ENCODE results near the gene CLEC16A. TPM values are rescaled to one million over a fixed set of nuclear protein-coding genes. Genes with fewer than 3 reads are reported as not detected.

CLEC16A gene
- total and polyA plus RNA-seq, 4 donors = 14.3 to 44.4 (median 26.4) TPM

- no peak overlapping the region for H3K27ac ChIP-seq (ENCODE audit: low read depth in 1 of 2, low read length in 1 of 2)
- H3K36me3 ChIP-seq (ENCODE audit: control insufficient read depth in 4 of 4, insufficient read depth in 4 of 4, low read length in 4 of 4) = peaks cover 0 to 29% (median 9%) of the 10 kb centered on the region in 4 donors
- ATAC-seq (ENCODE audit: insufficient read depth, low FRiP score) = no peak
These were observed 231.5 kb downstream of the CLEC16A start for GRCh38 chr16:11175787-11176341.

GRCh38 chr16:11177578-11178160 is 233.3 kb downstream of the CLEC16A start:
- 87 to 92% methylated on average over 6 of the region's 6 CpGs for WGBS, 2 donors
- Histone ChIP-seq H3K4me3 (no peak overlapping the region), H3K9ac (ENCODE audit: insufficient read depth in 1 of 2, low read length in 2 of 2) (no peak overlapping the region), H3K27me3 (ENCODE audit: control insufficient read depth in 3 of 3, insufficient read depth in 3 of 3, low read length in 2 of 3) (no peaks in the 10 kb centered on the region), H3K36me3 (ENCODE audit: control insufficient read depth in 4 of 4, insufficient read depth in 4 of 4, low read length in 4 of 4) (peaks cover 0 to 32% (median 6%) of the 10 kb centered on the region in 4 donors), H3K9me3 (ENCODE audit: control insufficient read depth in 4 of 4, insufficient read depth in 3 of 4, low read length in 3 of 4) (no peaks in the 10 kb centered on the region), H3K4me1 (ENCODE audit: control insufficient read depth in 5 of 5, insufficient read depth in 5 of 5, low read length in 5 of 5) (peaks cover 0 to 39% (median under 1%) of the 10 kb centered on the region in 5 donors), H3K27ac (ENCODE audit: low read depth in 1 of 2, low read length in 1 of 2) (no peak overlapping the region)
- DNase-seq (no peak), ATAC-seq (ENCODE audit: insufficient read depth, low FRiP score) (no peak)
- TF ChIP-seq, protein P1, sequence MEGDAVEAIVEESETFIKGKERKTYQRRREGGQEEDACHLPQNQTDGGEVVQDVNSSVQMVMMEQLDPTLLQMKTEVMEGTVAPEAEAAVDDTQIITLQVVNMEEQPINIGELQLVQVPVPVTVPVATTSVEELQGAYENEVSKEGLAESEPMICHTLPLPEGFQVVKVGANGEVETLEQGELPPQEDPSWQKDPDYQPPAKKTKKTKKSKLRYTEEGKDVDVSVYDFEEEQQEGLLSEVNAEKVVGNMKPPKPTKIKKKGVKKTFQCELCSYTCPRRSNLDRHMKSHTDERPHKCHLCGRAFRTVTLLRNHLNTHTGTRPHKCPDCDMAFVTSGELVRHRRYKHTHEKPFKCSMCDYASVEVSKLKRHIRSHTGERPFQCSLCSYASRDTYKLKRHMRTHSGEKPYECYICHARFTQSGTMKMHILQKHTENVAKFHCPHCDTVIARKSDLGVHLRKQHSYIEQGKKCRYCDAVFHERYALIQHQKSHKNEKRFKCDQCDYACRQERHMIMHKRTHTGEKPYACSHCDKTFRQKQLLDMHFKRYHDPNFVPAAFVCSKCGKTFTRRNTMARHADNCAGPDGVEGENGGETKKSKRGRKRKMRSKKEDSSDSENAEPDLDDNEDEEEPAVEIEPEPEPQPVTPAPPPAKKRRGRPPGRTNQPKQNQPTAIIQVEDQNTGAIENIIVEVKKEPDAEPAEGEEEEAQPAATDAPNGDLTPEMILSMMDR (IDR thresholded peaks at IDR 0.05; ENCODE audit: control extremely low read depth, extremely low read depth) = no peak

More at GRCh38 chr16:11175787-11176341, 231.5 kb downstream of the CLEC16A start:
- Histone ChIP-seq H3K4me3 (no peak overlapping the region), H3K9ac (ENCODE audit: insufficient read depth in 1 of 2, low read length in 2 of 2) (no peak overlapping the region), H3K9me3 (ENCODE audit: control insufficient read depth in 4 of 4, insufficient read depth in 3 of 4, low read length in 3 of 4) (no peaks in the 10 kb centered on the region), H3K27me3 (ENCODE audit: control insufficient read depth in 3 of 3, insufficient read depth in 3 of 3, low read length in 2 of 3) (no peaks in the 10 kb centered on the region), H3K4me1 (ENCODE audit: control insufficient read depth in 5 of 5, insufficient read depth in 5 of 5, low read length in 5 of 5) (peaks cover 0 to 32% (median 0%) of the 10 kb centered on the region in 5 donors)
- DNase-seq = peak in 2 of 3 donors; percentile 29 to 51
- WGBS, 2 donors = 91 to 92% methylated on average over 11 of the region's 11 CpGs
- TF ChIP-seq, protein P1 (IDR thresholded peaks at IDR 0.05; ENCODE audit: control extremely low read depth, extremely low read depth) = no peak

- no peak for ATAC-seq (ENCODE audit: insufficient read depth, low FRiP score)
- Histone ChIP-seq H3K27me3 (ENCODE audit: control insufficient read depth in 3 of 3, insufficient read depth in 3 of 3, low read length in 2 of 3) (no peaks in the 10 kb centered on the region), H3K27ac (ENCODE audit: low read depth in 1 of 2, low read length in 1 of 2) (no peak overlapping the region), H3K4me1 (ENCODE audit: control insufficient read depth in 5 of 5, insufficient read depth in 5 of 5, low read length in 5 of 5) (peaks cover 0 to 39% (median 4%) of the 10 kb centered on the region in 5 donors), H3K4me3 (no peak overlapping the region), H3K9me3 (ENCODE audit: control insufficient read depth in 4 of 4, insufficient read depth in 3 of 4, low read length in 3 of 4) (no peaks in the 10 kb centered on the region), H3K9ac (ENCODE audit: insufficient read depth in 1 of 2, low read length in 2 of 2) (no peak overlapping the region), H3K36me3 (ENCODE audit: control insufficient read depth in 4 of 4, insufficient read depth in 4 of 4, low read length in 4 of 4) (peaks cover 0 to 26% (median 6%) of the 10 kb centered on the region in 4 donors)
- TF ChIP-seq, protein P1 (IDR thresholded peaks at IDR 0.05; ENCODE audit: control extremely low read depth, extremely low read depth) = no peak
- DNase-seq = no peak
- 97 to 98% methylated on average over 24 of the region's 24 CpGs for WGBS, 2 donors
These were observed 234.1 kb downstream of the CLEC16A start for GRCh38 chr16:11178424-11178823.

All from lung (tissue), 12 donors.